Parathyroid adenoma (tissue), 2 donors: ENCODE measurements around the gene DOK5.
A peak's percentile ranks its signal among the peaks of the same experiment; 100 is the strongest.

Experiments
- H2AFZ ChIP-seq: fragments of 300-600 bp; sonication (generic); one replicate; pipeline ENCODE4 v1.7.0; 2017; ENCODE audit warnings: antibody characterized with exemption, mild to moderate bottlenecking
- H3K27ac ChIP-seq: fragments of 300-600 bp; sonication (generic); one replicate; pipeline ENCODE4 v1.7.0; 2017
- H3K27me3 ChIP-seq: fragments of 300-600 bp; sonication (generic); one replicate; pipeline ENCODE4 v1.7.0; 2017; ENCODE audit warnings: low read length; ENCODE audit not compliant: control insufficient read depth, insufficient read depth
- H3K36me3 ChIP-seq: fragments of 300-600 bp; sonication (generic); one replicate; pipeline ENCODE4 v1.7.0; 2017; ENCODE audit warnings: low read length; ENCODE audit not compliant: control insufficient read depth, insufficient read depth
- H3K4me1 ChIP-seq: fragments of 300-600 bp; sonication (generic); one replicate; pipeline ENCODE4 v1.7.0; 2017; ENCODE audit warnings: control low read depth
- H3K4me2 ChIP-seq: fragments of 300-600 bp; sonication (generic); one replicate; pipeline ENCODE4 v1.7.0; 2017; ENCODE audit warnings: low read length
- H3K4me3 ChIP-seq: fragments of 300-600 bp; sonication (generic); one replicate; pipeline ENCODE4 v1.7.0; 2017; ENCODE audit warnings: low read depth, low read length
- H3K79me2 ChIP-seq: fragments of 300-600 bp; sonication (generic); one replicate; pipeline ENCODE4 v1.7.0; 2017; ENCODE audit warnings: control low read depth
- H3K9ac ChIP-seq: fragments of 300-600 bp; sonication (generic); one replicate; pipeline ENCODE4 v1.7.0; 2017; ENCODE audit warnings: mild to moderate bottlenecking
- H3K9me3 ChIP-seq: fragments of 300-600 bp; sonication (generic); one replicate; pipeline ENCODE4 v1.7.0; 2017; ENCODE audit warnings: low read length; ENCODE audit not compliant: control insufficient read depth
- TF ChIP-seq, protein P1 (sequence below): fragments of 300-600 bp; sonication (generic); IDR thresholded peaks from one replicate; pipeline ENCODE4 v1.7.0; 2017; ENCODE audit warnings: antibody characterized with exemption, mild to moderate bottlenecking
- donor health status: primary hyperparathyroidism.

The DOK5 gene

DNA sequence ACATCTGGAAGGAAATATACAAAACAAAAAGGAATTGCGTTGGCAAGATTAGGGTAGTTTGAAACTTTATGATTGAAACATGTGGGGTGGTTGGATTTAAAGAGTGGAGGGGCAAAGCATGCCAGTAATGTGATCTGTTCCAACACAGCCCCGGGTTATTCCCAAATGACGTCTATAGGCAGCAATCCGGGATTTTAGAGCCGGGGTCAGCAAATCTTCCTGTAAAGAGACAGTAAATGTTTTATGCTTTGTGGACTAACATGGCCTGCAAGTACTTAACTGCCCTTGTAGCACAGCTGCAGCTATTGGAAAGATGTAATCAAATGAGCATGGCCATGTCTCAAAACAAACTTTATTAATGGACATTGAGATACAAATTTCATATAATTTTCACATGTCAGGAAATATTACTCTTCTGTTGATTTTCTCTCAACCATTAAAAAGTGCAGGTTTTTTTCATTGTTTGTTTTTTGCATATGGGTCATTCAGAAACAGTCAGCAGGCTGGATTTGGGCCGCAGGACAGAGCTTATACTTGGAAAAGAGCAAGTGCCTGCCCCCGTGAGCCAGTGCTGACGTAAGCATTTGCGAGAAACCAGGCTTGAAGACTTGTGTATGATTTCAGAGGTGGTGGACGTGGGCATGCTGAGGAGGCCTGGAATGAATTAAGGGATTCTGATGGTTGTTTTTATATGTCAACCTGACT, 136.5 kb downstream of the DOK5 start:
- Histone ChIP-seq H3K4me1 (no peaks in the 10 kb centered on the region), H3K9ac (no peak overlapping the region), H3K36me3 (no peaks in the 10 kb centered on the region), H3K27ac (no peak overlapping the region), H2AFZ (peak overlapping the region; percentile 44), H3K4me3 (no peak overlapping the region), H3K4me2 (no peak overlapping the region), H3K9me3 (no peaks in the 10 kb centered on the region), H3K79me2 (no peaks in the 10 kb centered on the region), H3K27me3 (no peaks in the 10 kb centered on the region)
- TF ChIP-seq, protein P1, sequence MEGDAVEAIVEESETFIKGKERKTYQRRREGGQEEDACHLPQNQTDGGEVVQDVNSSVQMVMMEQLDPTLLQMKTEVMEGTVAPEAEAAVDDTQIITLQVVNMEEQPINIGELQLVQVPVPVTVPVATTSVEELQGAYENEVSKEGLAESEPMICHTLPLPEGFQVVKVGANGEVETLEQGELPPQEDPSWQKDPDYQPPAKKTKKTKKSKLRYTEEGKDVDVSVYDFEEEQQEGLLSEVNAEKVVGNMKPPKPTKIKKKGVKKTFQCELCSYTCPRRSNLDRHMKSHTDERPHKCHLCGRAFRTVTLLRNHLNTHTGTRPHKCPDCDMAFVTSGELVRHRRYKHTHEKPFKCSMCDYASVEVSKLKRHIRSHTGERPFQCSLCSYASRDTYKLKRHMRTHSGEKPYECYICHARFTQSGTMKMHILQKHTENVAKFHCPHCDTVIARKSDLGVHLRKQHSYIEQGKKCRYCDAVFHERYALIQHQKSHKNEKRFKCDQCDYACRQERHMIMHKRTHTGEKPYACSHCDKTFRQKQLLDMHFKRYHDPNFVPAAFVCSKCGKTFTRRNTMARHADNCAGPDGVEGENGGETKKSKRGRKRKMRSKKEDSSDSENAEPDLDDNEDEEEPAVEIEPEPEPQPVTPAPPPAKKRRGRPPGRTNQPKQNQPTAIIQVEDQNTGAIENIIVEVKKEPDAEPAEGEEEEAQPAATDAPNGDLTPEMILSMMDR: no peak

DNA sequence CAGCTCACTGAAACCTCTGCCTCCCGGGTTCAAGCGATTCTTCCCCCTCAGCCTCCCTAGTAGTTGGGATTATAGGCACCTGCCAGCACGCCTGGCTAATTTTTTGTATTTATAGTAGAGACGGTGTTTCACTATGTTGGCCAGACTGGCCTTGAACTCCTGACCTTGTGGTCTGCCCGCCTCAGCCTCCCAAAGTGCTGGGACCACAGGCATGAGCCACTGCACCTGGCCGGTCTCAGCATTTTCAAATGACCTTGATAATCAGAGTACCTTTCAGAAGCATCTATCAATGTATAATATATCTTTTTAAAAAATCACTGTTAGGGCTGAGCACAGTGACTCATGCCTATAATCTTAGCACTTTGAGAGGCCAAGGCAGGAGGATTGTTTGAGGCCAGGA, 143.0 kb downstream of the DOK5 start:
- Histone ChIP-seq H3K9ac (no peak overlapping the region), H2AFZ (no peak overlapping the region), H3K27ac (no peak overlapping the region), H3K27me3 (no peaks in the 10 kb centered on the region), H3K79me2 (no peaks in the 10 kb centered on the region), H3K9me3 (no peaks in the 10 kb centered on the region), H3K4me3 (no peak overlapping the region), H3K4me2 (no peak overlapping the region), H3K4me1 (no peaks in the 10 kb centered on the region), H3K36me3 (no peaks in the 10 kb centered on the region)
- TF ChIP-seq, protein P1: no peak

DNA sequence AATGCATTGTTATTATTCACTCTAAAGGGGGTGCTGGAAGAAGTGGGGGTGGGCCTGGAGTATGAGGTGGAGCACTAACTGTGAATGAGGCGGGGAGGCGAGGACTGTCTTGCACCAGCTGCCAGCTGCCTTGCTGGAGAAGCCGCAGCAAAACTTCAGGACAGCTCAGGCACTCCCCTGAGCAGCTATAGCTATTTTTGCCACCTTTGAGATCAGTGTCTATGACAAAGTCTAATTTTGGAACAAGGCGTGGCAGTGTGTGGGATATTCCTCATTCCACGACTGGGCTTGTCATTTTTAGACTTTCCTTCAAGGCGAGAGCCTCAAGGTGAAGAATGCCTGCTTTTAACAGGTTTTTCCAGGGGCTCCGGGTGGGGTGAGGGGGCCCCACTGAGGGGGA, 143.8 kb downstream of the DOK5 start:
- Histone ChIP-seq H3K9me3 (no peaks in the 10 kb centered on the region), H3K27me3 (no peaks in the 10 kb centered on the region), H3K4me3 (no peak overlapping the region), H2AFZ (no peak overlapping the region), H3K36me3 (no peaks in the 10 kb centered on the region), H3K27ac (no peak overlapping the region), H3K4me2 (no peak overlapping the region), H3K4me1 (no peaks in the 10 kb centered on the region), H3K9ac (no peak overlapping the region), H3K79me2 (no peaks in the 10 kb centered on the region)
- TF ChIP-seq, protein P1: no peak

DNA sequence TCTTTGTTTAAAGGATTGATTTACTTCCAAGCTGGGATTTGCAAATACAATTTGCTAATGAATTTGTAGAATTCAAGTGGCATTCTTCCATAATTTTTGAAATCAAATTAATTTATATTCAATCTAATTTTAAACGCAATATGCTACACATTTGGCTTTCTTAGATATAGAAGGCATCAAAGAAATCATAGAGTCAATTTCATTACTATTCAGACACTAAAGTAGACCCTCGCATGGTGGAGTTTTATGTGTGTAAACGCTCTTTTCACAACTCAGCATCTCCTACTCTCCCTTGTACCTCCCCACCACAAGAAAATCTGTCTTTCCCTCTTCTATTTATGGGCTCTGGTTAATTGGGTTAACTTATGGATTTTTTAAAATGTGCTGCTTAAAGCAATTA, 144.3 kb downstream of the DOK5 start:
- Histone ChIP-seq H3K4me1 (no peaks in the 10 kb centered on the region), H3K9ac (no peak overlapping the region), H3K27me3 (no peaks in the 10 kb centered on the region), H3K4me3 (no peak overlapping the region), H3K9me3 (no peaks in the 10 kb centered on the region), H3K36me3 (no peaks in the 10 kb centered on the region), H3K79me2 (no peaks in the 10 kb centered on the region), H2AFZ (no peak overlapping the region), H3K27ac (no peak overlapping the region), H3K4me2 (no peak overlapping the region)
- TF ChIP-seq, protein P1: no peak

DNA sequence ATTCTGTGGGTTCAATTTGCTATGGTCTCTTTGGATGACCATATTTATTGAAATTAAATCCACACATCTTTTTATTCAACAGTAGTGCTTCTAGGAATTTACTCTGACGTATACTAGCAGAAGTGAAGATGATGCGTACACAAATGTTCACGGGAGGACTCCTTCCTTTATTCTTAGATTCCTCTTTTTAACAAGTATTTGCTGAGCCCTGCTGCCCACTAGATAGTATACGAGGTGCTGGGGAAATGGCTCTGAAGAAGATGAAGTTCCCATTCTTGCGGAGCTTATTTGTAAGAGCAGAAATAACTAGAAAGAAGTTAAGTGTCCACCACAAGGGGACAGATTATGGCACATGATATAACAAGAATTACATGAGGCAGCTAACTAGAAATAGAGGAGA, 145.2 kb downstream of the DOK5 start:
- Histone ChIP-seq H3K27me3 (no peaks in the 10 kb centered on the region), H3K27ac (no peak overlapping the region), H3K9me3 (no peaks in the 10 kb centered on the region), H3K4me1 (no peaks in the 10 kb centered on the region), H3K4me2 (no peak overlapping the region), H3K4me3 (no peak overlapping the region), H3K36me3 (no peaks in the 10 kb centered on the region), H3K79me2 (no peaks in the 10 kb centered on the region), H2AFZ (no peak overlapping the region), H3K9ac (no peak overlapping the region)
- TF ChIP-seq, protein P1: no peak
